HuH-7.5 (cell line): Measurements from ENCODE around the gene SH2B3.
"Not testable (repeated sequence)": the region's sequence is repeated elsewhere in the genome, so short reads cannot be mapped to it uniquely, and the experiment has no call there.

Experiments
- DNase-seq: peaks from one replicate; pipeline ENCODE4 v3.0.0; 2011; ENCODE audit warnings: low spot score

Gene SH2B3

DNA sequence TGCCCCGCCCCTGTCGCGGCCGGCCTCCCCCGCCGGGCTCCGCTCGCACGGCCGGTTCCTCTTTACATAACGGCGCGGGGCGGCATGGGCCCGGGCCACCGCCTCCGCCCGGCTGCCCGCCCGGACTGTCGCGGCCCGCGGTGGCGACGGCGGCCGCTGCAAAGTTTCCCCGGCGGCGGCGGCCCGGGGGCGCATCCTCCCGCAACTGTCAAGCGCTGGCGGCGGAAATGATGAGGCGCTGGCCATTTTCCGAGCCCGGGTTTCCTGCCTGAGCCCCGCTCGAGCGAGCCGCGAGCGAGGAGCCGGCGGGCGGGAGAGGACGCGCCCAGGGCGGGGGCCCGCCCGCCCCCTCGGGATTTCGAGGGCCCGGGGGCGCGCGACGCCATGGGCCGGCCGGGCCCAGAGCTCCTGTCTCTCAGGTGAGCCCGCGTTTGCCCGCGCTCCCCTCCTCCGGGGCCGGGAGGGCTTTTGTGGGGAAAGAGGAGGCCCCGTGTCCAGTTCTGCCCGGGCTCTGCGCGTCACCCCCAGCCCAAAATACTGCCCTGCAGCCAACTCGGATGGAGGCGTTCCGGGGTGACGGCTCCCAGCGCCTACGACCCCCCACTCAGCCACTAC is at the start of gene SH2B3:
Gene SH2B3 (plus strand): TSS at position 65 of the 615 bp plus-strand sequence. CDS start 12,223 bp downstream, outside the sequence.
- peak; percentile 71 for DNase-seq

DNA sequence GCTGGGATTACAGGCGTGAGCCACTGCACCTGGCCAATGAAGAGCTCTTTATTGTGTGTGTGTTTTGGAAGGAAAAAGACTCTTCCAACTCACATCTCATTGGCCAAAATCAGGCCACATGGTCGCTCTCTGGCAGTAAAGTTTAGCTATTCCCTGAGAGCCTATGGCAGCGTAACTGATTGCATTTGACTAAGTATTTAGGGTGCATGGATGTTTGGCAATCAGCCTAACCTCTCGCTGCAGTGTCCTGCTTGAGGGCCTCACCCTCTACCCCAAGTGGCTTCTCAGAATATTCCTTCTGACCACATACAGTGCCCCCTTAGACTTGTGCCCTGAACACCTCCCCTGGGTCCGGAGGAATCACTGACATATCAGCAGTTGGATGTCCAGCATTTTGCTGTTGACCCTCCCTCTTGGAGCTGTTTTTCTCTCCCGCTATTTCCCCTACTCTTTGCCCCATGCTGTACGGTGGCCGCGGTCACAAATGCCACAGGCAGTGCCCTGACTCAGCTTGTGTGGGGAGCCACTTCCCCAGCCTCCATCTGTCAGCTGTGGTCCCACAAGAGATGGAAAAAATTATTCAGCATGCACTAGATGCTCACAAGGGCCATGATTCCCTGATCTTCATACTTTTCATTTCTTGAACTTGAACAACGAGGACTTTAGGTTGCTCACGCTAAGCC is 46.4 kb upstream of the SH2B3 start:
- DNase-seq: no peak

GRCh38 chr12:111359914-111360276 is 45.8 kb upstream of the SH2B3 start:
- no peak for DNase-seq

DNA sequence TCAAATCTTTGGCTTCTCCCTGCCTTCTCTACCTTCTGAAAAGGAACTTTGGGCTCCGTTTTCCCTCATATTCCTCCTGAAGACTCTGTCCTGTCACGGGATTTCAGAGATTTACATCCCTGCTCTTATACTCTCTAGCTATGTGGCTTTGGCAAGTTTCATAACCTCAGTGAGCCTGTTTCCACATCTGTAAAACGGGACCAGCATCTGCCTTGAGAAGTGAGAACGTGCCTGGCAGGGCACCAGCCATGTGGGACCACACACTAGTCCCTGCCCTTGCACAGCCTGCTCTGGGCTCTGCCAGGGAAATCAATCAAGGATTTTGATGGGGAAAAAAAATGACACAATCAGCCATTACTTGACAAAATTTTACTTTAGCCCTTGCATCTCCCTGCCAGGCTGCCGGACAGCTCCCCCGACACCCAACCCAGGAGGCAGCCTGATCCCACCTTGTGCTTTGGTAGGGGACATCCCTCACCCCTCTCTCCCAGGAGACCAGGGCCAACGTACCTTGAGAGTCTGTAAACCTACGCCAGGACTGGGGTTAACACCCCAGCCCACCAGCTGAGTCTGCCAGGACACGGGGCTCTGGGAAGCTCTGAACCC is 45.3 kb upstream of the SH2B3 start:
- DNase-seq: no peak

GRCh38 chr12:111361073-111361716 is 44.5 kb upstream of the SH2B3 start:
- DNase-seq: no peak

- no peak for DNase-seq
Observed at GRCh38 chr12:111361717-111362576, 43.8 kb upstream of the SH2B3 start.

- no peak for DNase-seq
Observed at GRCh38 chr12:111362687-111363475, 42.8 kb upstream of the SH2B3 start.

DNA sequence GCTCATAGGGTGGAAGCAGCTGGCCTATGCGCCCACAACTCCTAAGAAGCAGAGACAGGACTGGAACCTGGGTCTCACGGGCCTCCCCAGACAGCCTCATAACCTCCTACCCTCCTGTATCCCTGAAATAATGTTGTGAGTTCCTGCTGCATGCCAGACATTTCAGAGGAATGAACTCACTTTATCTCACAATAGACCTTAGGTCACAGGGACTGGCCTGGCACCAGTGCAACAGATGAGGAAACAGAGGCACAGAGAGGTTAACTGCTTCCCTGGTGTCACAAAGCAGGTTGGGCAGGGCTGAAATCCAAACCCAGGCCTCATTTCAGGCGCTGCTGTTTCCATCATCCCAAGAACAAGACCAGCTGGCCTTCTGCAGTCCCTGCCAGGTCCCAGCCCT is 42.1 kb upstream of the SH2B3 start:
- no peak for DNase-seq

DNA sequence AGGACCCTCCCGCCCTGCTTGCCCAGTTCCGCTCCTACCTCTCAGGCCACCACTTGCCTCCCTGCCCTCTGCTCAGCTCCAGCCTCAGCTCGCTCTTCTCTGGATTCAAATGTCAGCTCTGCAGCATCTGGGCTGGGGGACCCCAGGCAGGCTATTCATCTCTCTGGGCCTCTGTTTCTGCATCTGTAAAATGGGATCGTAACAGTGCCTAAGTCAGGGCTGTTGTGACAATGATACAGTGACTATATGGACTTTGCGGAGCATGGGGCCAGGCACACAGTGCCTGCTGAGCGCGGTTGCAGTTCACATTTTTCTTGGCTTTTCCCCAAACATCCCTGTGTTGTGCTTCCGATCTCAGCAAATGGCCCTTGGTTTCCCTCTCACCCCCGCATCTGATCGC is 39.6 kb upstream of the SH2B3 start:
- no peak for DNase-seq

DNA sequence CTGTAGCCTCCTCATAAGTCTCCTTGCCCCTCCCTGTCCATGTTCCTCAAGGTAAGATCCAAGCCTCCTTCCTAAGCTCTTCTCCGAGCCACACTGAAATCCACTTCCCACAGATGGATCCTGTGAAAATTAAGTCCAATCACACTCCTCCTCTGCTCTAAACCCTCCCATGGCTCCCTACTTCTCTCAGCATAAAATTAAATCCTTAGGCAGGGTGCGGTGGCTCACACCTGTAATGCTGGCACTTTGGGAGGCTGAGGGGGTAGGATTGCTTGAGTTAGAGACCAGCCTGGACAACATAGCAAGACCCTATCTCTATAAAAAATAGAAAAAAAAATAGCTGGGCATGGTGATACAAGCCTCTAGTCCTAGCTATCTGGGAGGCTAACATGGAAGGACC is 39.1 kb upstream of the SH2B3 start:
- DNase-seq: no peak

- DNase-seq: peak; percentile 80
Observed at GRCh38 chr12:111367661-111368221, 38.0 kb upstream of the SH2B3 start.

- DNase-seq: peak; percentile 51
Observed at GRCh38 chr12:111368291-111368787, 37.4 kb upstream of the SH2B3 start.

DNA sequence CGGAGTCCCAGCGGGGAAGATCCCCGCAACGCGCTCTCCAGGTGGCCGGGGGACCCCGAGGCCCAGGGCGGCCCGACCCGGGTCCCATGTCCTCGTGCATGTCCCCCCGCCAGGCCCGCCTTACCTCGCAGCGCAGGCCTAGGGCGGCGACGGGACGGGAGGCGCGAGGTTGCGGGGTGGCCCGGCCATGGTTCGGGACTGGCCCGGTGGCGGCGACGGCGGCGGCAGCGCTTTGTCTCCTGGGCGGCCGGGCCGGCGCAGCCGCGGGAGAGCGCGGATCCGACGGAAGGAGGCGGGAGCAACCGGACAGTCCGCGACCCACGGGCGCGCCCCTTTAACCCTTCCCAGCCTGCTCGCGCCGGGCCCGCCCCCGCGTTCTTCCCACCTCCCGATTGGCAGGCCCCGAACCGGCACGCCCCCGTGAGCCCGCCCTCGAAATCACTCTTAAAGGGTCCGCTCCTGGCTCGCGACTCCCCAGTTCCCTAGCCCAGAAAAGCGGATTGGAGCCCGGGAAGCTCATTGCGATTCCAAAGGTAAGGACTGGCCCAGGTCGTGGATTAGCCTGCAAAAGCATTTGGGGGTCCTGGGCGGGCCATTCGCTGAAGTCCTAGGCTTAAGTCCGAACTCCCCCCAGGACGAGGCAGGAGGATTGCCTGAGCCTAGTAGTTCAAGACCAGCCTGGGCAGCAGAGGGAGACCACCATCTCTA is 36.8 kb upstream of the SH2B3 start, which contains the start of gene PHETA1:
Gene PHETA1 (minus strand): TSS at position 308 of the 708 bp plus-strand sequence. CDS start 5,668 bp downstream, outside the sequence.
- DNase-seq: peak; percentile 94

- no peak for DNase-seq
Observed at GRCh38 chr12:111369496-111370220, 36.1 kb upstream of the SH2B3 start.

DNA sequence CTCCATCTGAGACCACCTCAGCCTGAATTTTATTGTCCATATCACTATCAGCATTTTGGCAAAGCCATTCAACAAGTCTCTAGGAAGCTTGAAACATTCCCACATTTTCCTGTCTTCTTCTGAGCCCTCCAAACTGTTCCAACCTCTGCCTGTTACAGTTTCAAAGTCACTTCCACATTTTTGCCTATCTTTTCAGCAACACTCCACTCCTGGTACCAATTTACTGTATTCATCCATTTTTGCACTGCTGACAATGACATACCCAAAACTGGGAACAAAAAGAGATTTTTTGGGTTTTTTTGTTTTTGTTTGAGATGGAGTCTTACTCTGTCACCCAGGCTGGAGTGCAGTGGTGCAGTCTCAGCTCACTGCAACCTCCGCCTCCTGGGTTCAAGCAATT is 32.5 kb upstream of the SH2B3 start:
- DNase-seq: not testable (repeated sequence)

- DNase-seq: no peak
Observed at GRCh38 chr12:111377440-111377839, 28.3 kb upstream of the SH2B3 start.

DNA sequence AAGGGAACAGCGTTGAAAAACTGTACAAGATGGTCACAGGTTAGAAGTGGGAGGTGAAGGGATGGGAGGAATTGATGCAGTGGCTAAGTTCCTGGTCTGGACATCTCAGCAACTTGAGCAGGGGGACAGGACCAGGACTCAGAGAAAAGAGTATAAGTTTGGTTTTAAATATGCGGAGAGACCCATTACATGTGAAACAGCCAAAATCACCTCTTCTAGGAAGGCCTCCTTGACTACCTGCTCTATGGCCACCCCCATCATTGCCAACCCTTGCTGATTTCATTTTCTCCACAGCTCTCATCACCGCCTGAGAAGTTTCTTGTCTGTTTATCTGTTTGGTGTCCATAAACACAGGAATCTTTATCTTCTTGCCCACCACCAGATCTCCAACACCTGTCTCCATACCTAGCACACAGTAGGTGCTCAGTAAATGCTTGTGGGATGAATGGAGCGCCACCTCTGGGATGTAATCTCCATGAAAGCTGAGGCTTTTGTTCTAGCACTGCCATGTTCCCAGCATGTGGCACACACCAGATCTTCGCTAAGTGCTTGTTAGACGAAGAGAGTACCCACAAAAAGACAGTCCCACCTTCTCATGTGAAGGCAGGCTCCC is 25.7 kb upstream of the SH2B3 start:
- DNase-seq: no peak

- DNase-seq: no peak
Observed at GRCh38 chr12:111384596-111384995, 21.1 kb upstream of the SH2B3 start.

- no peak for DNase-seq
Observed at GRCh38 chr12:111386885-111387284, 18.8 kb upstream of the SH2B3 start.
